ENCODE measurements around the gene ZNF225.
"Not testable (repeated sequence)": the region's sequence is repeated elsewhere in the genome, so short reads cannot be mapped to it uniquely, and the experiment has no call there.

Gene ZNF225

GRCh38 chr19:44141191-44142058 lies 28.2 kb downstream of the ZNF225 start, which contains the start of gene ZNF234:
ZNF234 (plus strand) TSS chr19:44141554; CDS start chr19:44144633, 3,079 bp downstream.
- peak; percentile 2 for DNase-seq (ENCODE audit: low read depth, low spot score)
- Histone ChIP-seq H3K9ac (ENCODE audit: insufficient read length) (peak within 1 kb of the TSS; percentile 82), H3K9me3 (ENCODE audit: low read depth, low read length) (no peaks in the 10 kb centered on the region), H3K4me3 (peak within 1 kb of the TSS; percentile 95), H3K36me3 (ENCODE audit: insufficient read depth, low read length) (peaks cover 27% of the 10 kb centered on the region), H3K27ac (peak within 1 kb of the TSS; percentile 52; the same call in 1 of the 2 replicates)
- TF ChIP-seq POLR2AphosphoS5 (IDR thresholded peaks at IDR 0.05; ENCODE audit: borderline replicate concordance, low read depth, low read length) (peak; percentile 83), EZH2 (IDR thresholded peaks at IDR 0.05) (no peak)

DNA sequence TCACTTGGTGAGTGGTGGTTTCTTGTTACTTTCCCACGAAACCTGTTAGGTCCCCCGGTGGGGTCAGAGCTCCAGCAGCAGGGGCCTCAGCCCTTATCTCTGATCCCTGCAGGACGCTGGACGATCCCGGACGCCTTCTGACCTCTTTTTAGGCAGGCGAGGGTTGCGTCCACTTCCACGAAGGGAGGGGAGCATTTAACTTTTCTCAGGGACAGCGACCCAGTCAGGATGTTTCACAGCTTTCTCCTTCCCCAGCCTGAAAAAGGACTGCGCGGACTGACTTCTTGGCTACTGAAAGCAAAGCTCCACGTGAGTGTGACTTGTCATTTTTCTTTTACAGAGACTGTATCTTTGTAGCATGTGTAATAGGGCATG lies 28.8 kb downstream of the ZNF225 start:
- no peak for DNase-seq (ENCODE audit: low read depth, low spot score)
- Histone ChIP-seq H3K9ac (ENCODE audit: insufficient read length) (peak overlapping the region; percentile 82), H3K27ac (no peak overlapping the region), H3K9me3 (ENCODE audit: low read depth, low read length) (no peaks in the 10 kb centered on the region), H3K4me3 (peak overlapping the region; percentile 95), H3K36me3 (ENCODE audit: insufficient read depth, low read length) (peaks cover 31% of the 10 kb centered on the region)
- TF ChIP-seq EZH2 (IDR thresholded peaks at IDR 0.05), result no peak
- no peak for TF ChIP-seq POLR2AphosphoS5 (IDR thresholded peaks at IDR 0.05; ENCODE audit: borderline replicate concordance, low read depth, low read length)
- TF ChIP-seq FOXP2 (optimal IDR thresholded peaks at IDR 0.05; ENCODE audit: control extremely low read depth, extremely low read length, insufficient read depth), result no peak

GRCh38 chr19:44149776-44150175 lies 36.6 kb downstream of the ZNF225 start:
- Histone ChIP-seq H3K9ac (ENCODE audit: insufficient read length) (no peak overlapping the region), H3K27ac (no peak overlapping the region), H3K4me3 (no peak overlapping the region), H3K9me3 (ENCODE audit: low read depth, low read length) (no peaks in the 10 kb centered on the region), H3K36me3 (ENCODE audit: insufficient read depth, low read length) (peaks cover 89% of the 10 kb centered on the region)
- TF ChIP-seq FOXP2 (optimal IDR thresholded peaks at IDR 0.05; ENCODE audit: control extremely low read depth, extremely low read length, insufficient read depth), result no peak
- no peak for DNase-seq (ENCODE audit: low read depth, low spot score)

GRCh38 chr19:44151491-44151890 lies 38.3 kb downstream of the ZNF225 start:
- Histone ChIP-seq H3K27ac (no peak overlapping the region), H3K9ac (ENCODE audit: insufficient read length) (no peak overlapping the region), H3K4me3 (no peak overlapping the region), H3K9me3 (ENCODE audit: low read depth, low read length) (peaks cover 8% of the 10 kb centered on the region), H3K36me3 (ENCODE audit: insufficient read depth, low read length) (peaks cover 81% of the 10 kb centered on the region)
- TF ChIP-seq EZH2 (IDR thresholded peaks at IDR 0.05), result no peak
- TF ChIP-seq FOXP2 (optimal IDR thresholded peaks at IDR 0.05; ENCODE audit: control extremely low read depth, extremely low read length, insufficient read depth), result no peak
- TF ChIP-seq POLR2AphosphoS5 (IDR thresholded peaks at IDR 0.05; ENCODE audit: borderline replicate concordance, low read depth, low read length), result no peak
- DNase-seq (ENCODE audit: low read depth, low spot score), result no peak

DNA sequence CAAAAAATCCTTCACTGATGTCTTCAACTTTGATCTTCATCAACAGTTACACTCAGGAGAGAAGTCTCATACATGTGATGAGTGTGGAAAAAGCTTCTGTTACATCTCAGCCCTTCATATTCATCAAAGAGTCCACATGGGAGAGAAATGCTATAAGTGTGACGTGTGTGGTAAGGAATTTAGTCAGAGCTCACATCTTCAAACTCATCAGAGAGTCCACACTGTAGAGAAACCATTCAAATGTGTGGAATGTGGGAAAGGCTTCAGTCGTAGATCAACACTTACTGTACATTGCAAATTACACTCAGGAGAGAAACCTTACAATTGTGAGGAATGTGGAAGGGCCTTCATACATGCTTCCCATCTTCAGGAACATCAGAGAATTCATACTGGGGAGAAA lies 43.3 kb downstream of the ZNF225 start:
- no peak for DNase-seq (ENCODE audit: low read depth, low spot score)
- peaks cover 27% of the 10 kb centered on the region for H3K9me3 ChIP-seq (ENCODE audit: low read depth, low read length)
- H3K9ac ChIP-seq (ENCODE audit: insufficient read length), result no peak overlapping the region
- peaks cover 55% of the 10 kb centered on the region for H3K36me3 ChIP-seq (ENCODE audit: insufficient read depth, low read length)
- H3K4me3 ChIP-seq, result no peak overlapping the region
- TF ChIP-seq EZH2 (IDR thresholded peaks at IDR 0.05) (no peak), FOXP2 (optimal IDR thresholded peaks at IDR 0.05; ENCODE audit: control extremely low read depth, extremely low read length, insufficient read depth) (no peak), POLR2AphosphoS5 (IDR thresholded peaks at IDR 0.05; ENCODE audit: borderline replicate concordance, low read depth, low read length) (no peak)
- H3K27ac ChIP-seq, result no peak overlapping the region

- Histone ChIP-seq H3K9ac (ENCODE audit: insufficient read length) (no peak overlapping the region), H3K36me3 (ENCODE audit: insufficient read depth, low read length) (peaks cover 24% of the 10 kb centered on the region), H3K4me3 (no peak overlapping the region), H3K27ac (no peak overlapping the region), H3K9me3 (ENCODE audit: low read depth, low read length) (peaks cover 5% of the 10 kb centered on the region; the same call in 1 of the 2 replicates)
- no peak for TF ChIP-seq FOXP2 (optimal IDR thresholded peaks at IDR 0.05; ENCODE audit: control extremely low read depth, extremely low read length, insufficient read depth)
- TF ChIP-seq EZH2 (IDR thresholded peaks at IDR 0.05), result no peak
- no peak for TF ChIP-seq POLR2AphosphoS5 (IDR thresholded peaks at IDR 0.05; ENCODE audit: borderline replicate concordance, low read depth, low read length)
- DNase-seq (ENCODE audit: low read depth, low spot score), result no peak
Measured at GRCh38 chr19:44163789-44164188, 50.6 kb downstream of the ZNF225 start.

DNA sequence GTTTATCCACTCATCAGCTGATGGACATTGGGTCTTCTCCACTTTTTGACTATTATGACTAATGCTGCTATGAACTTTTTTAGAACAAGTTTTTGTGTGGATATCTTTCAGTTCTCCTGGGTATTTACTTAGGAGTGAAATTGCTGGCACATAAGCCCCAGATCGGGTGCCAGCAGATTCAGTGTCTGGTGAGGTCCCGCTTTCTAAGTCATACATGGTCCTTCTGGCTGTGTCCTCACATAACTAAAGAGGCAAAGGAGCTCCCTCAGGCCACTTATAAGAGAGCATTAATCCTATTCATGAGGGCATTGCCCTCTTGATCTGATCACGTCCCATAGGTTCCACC lies 51.1 kb downstream of the ZNF225 start:
- DNase-seq (ENCODE audit: low read depth, low spot score), result no peak
- peaks cover 28% of the 10 kb centered on the region for H3K36me3 ChIP-seq (ENCODE audit: insufficient read depth, low read length)
- peak overlapping the region; percentile 85 for H3K4me3 ChIP-seq
- peaks cover 5% of the 10 kb centered on the region; the same call in 1 of the 2 replicates for H3K9me3 ChIP-seq (ENCODE audit: low read depth, low read length)
- peak overlapping the region; percentile 48; the same call in 1 of the 2 replicates for H3K27ac ChIP-seq
- H3K9ac ChIP-seq (ENCODE audit: insufficient read length), result no peak overlapping the region
- TF ChIP-seq POLR2AphosphoS5 (IDR thresholded peaks at IDR 0.05; ENCODE audit: borderline replicate concordance, low read depth, low read length) (no peak), FOXP2 (optimal IDR thresholded peaks at IDR 0.05; ENCODE audit: control extremely low read depth, extremely low read length, insufficient read depth) (no peak), EZH2 (IDR thresholded peaks at IDR 0.05) (no peak)

DNA sequence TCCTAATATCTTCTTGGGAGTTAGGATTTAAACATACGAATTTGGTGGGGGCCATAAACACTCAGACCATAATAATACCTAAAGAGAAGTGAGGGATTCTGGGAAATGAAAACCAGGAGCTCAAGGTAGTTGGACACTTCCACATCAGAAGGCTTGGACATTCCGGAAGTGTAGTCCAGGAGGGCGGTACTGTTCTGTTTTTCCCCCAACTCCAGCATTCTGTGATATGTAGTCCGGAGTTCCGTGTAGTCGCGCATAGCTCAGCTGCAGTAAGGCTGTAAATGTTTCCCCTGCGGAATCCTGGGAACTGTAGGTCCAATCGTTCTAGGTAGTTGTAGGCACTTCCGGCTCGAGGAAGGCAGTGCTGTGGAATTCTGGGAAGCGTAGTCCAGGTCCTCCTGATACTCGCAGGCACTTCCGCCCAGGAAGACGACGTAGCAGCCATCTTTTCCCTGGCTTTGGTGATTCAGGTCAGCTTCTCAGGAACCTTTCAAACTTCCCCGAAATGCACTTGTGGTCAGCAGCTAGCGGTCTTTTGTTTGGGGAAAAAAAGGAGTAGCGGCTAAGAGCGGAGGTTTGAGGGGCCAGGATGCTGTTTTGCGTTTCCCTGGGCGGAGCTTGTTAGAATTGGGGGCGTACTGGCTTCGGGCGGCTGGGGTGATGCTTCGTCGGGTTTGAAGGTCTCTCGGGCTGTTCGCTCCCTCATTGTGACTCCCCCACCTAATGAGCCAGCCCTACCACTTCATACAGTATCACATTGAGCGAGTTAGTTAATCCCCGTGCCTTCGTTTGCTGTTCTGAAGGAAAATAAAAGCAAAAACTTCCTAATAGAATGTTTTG lies 51.7 kb downstream of the ZNF225 start, which contains the start of gene ZNF226:
Gene ZNF226 (plus strand): TSS at position 428 of the 840 bp plus-strand sequence. CDS start 4,981 bp downstream, outside the sequence.
- H3K9me3 ChIP-seq (ENCODE audit: low read depth, low read length), result peaks cover 7% of the 10 kb centered on the region
- peak within 1 kb of the TSS; percentile 82 for H3K9ac ChIP-seq (ENCODE audit: insufficient read length)
- H3K27ac ChIP-seq, result peak within 1 kb of the TSS; percentile 57; the same call in 1 of the 2 replicates
- TF ChIP-seq POLR2AphosphoS5 (IDR thresholded peaks at IDR 0.05; ENCODE audit: borderline replicate concordance, low read depth, low read length) (peak; percentile 89), FOXP2 (optimal IDR thresholded peaks at IDR 0.05; ENCODE audit: control extremely low read depth, extremely low read length, insufficient read depth) (no peak)
- H3K4me3 ChIP-seq, result peak within 1 kb of the TSS; percentile 85
- DNase-seq (ENCODE audit: low read depth, low spot score), result peak; percentile 94
- H3K36me3 ChIP-seq (ENCODE audit: insufficient read depth, low read length), result peaks cover 34% of the 10 kb centered on the region

DNA sequence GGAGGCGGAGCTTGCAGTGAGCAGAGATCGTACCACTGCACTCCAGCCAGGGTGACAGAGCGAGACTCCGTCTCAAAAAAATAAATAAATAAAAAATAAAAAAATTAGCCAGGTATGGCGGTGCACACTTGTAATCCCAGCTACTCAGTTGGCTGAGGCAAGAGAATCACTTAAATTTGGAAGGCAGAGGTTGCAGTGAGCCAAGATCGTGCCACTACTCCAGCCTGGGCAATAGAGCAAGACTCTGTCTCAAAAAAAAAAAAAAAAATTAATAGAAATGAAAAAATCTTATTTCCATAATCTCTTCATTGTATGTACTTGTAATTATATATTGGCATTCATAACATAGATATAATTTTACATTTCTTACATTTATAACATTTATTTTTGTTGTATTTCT lies 57.5 kb downstream of the ZNF225 start:
- H3K27ac ChIP-seq; H3K9ac ChIP-seq (ENCODE audit: insufficient read length); H3K4me3 ChIP-seq; DNase-seq (ENCODE audit: low read depth, low spot score): not testable (repeated sequence)
- Histone ChIP-seq H3K9me3 (ENCODE audit: low read depth, low read length) (peaks cover 16% of the 10 kb centered on the region), H3K36me3 (ENCODE audit: insufficient read depth, low read length) (peaks cover 86% of the 10 kb centered on the region)

Measured in SK-N-MC (cell line).